ENCODE data around the gene ANKRD9. TPM values are rescaled to one million over a fixed set of nuclear protein-coding genes. Genes with fewer than 3 reads are reported as not detected.
A peak's percentile ranks its signal among the peaks of the same experiment; 100 is the strongest.
"Not testable (repeated sequence)": the region's sequence is repeated elsewhere in the genome, so short reads cannot be mapped to it uniquely, and the experiment has no call there.

The ANKRD9 gene
- total RNA-seq, 1 donor from 2014 or later = 23.9 TPM

DNA sequence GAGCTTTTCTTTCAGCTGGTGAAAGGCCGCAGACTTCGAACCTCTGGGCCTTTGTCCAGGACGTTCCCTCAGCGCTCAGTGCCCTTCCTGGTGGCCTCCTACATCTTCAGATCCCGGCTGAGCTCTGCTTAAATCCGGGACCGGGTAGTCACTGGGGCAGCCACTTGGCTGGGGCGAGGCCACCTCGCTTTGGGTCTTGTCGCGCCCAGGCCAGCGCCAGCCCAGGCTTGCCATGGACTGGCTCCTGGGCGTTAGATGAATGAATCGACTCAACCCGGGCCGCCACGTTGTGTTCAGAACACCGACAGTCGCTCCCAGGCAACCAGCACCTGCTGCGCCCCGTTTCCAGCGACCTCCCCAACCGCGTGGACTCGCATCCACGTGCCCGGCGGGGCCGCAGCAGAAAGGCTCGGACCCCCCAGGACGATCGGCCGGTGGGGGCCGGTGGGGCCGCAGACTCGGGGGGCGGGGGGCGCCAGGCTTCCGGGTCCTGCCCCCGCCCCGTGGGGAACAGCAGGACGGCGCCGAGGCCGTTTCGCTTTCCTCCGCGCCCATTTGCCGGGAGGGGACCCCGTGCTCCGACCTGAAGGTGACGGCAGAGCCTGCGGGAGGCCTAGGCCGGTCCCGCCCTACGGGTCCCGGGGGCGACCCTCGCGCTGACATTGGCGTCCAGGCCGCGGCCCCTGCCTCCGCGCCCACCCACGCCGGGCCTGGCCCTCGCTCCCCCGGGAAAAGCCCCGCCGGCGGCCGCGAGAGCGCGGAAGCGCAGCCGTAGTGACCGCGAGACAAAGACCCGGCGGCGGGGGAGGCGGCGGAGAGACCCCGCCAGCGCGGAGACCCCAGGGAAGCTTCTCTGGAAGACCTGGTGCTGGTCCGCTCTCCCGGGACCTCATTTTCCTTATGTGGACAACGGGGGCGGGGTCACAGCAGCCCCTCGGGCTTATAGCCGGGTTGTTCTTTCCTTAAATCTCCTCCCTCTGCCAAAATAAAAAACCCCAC, 45.5 kb upstream of the ANKRD9 start:
- TF ChIP-seq, protein P1, sequence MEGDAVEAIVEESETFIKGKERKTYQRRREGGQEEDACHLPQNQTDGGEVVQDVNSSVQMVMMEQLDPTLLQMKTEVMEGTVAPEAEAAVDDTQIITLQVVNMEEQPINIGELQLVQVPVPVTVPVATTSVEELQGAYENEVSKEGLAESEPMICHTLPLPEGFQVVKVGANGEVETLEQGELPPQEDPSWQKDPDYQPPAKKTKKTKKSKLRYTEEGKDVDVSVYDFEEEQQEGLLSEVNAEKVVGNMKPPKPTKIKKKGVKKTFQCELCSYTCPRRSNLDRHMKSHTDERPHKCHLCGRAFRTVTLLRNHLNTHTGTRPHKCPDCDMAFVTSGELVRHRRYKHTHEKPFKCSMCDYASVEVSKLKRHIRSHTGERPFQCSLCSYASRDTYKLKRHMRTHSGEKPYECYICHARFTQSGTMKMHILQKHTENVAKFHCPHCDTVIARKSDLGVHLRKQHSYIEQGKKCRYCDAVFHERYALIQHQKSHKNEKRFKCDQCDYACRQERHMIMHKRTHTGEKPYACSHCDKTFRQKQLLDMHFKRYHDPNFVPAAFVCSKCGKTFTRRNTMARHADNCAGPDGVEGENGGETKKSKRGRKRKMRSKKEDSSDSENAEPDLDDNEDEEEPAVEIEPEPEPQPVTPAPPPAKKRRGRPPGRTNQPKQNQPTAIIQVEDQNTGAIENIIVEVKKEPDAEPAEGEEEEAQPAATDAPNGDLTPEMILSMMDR (IDR thresholded peaks at IDR 0.05; ENCODE audit: unreplicated experiment) = no peak
- Mint-ChIP-seq H3K27me3 (ENCODE audit: low read depth) (no peaks in the 10 kb centered on the region), H3K4me3 (peak overlapping the region; percentile 63), H3K36me3 (no peaks in the 10 kb centered on the region), H3K4me1 (peaks cover 15% of the 10 kb centered on the region), H3K27ac (no peak overlapping the region), H3K9me3 (no peaks in the 10 kb centered on the region)
- peak in 1 of 2 experiments; percentile 60 for DNase-seq (ENCODE audit: low spot score in 2 of 2, unreplicated experiment in 2 of 2)

DNA sequence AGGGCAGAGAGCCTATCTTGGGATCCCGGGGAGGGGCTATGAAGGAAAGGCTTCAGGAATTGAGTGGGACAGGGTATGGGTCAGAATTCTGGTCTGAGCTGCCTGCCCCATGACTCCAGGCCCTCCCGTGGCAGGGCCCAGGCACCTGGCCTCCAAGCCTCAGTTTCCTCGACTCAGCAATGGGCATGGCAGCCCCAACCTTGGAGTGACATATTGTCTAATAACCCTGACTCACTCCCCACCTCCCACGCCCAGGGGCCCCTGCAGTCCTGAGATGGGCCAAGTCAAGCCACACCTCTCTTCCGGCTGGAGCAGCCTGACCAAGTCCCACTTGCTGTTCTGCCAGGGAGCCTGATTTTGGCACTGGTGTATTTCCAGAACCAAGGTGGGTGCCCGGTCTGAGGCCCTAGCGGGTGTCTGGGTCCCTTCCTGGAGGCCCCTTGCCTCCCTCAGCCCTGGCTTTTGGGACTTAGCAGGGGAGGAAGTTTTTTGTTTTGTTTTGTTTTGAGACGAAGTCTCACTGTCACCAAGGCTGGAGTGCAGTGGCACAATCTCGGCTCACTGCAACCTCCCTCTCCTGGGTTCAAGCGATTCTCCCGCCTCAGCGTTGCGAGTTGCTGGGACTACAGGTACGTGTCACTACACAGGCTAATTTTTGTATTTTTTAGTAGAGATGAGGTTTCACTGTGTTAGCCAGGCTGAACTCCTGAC, 42.6 kb upstream of the ANKRD9 start:
- peak overlapping the region; percentile 53 for H3K27ac Mint-ChIP-seq
- H3K4me1 Mint-ChIP-seq = peaks cover 20% of the 10 kb centered on the region
- H3K9me3 Mint-ChIP-seq = peaks cover 4% of the 10 kb centered on the region
- no peak for DNase-seq (ENCODE audit: low spot score in 2 of 2, unreplicated experiment in 2 of 2)
- peak overlapping the region; percentile 15 for H3K4me3 Mint-ChIP-seq
- TF ChIP-seq, protein P1 (IDR thresholded peaks at IDR 0.05; ENCODE audit: unreplicated experiment) = no peak
- no peaks in the 10 kb centered on the region for H3K36me3 Mint-ChIP-seq
- H3K27me3 Mint-ChIP-seq (ENCODE audit: low read depth) = no peaks in the 10 kb centered on the region

DNA sequence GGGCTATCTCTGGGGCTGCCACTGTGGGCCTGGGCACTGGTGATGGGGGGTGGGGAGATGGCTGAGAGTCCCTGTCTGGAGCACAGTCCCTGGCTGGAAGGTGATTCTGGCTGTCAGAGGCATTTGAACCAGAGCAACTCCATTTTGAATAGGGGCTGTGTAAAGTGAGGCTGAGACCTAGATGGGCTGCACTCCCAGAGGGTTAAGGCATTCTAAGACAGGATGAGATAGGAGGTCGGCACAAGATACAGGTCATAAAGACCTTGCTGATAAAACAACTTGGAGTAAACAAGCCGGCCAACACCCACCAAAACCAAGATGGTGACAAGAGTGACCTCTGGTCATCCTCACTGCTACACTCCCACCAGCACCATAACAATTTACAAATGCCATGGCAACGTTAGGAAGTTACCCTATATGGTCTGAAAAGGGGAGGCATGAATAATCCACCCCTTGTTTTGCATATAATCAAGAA, 41.4 kb upstream of the ANKRD9 start:
- DNase-seq (ENCODE audit: low spot score in 2 of 2, unreplicated experiment in 2 of 2); H3K27me3 Mint-ChIP-seq (ENCODE audit: low read depth); H3K36me3 Mint-ChIP-seq; H3K4me3 Mint-ChIP-seq; H3K27ac Mint-ChIP-seq; H3K9me3 Mint-ChIP-seq: not testable (repeated sequence)
- peaks cover 22% of the 10 kb centered on the region for H3K4me1 Mint-ChIP-seq

DNA sequence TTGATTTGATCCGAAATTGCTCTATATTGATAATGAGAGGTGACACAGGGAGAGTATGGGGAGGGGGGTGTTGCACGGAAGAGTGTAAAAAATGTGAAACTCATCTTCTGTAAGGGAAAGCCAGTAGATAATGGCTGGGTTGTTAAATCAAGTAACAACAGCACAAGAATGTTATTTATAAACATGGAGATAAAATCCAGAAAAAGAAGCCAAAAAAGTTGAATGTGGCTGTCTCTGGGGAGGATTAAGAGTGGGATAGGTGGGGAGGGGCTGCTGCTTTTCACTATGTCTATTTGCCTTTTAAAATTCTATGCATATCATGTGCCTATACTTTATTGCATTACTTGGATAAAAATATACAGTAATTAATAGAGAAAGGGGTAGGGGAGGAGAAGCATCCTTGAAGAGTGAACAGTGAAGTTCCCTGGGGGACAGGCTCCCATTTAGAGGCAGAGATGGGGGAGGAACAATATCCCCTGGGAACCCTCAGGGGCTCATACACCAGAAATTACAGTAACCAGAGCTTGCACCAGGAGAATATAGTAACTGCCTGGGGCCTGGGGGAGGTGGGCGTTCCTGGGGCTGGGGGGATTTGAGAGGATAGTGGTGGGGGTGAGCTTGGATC, 39.2 kb upstream of the ANKRD9 start:
- H3K4me1 Mint-ChIP-seq = peaks cover 33% of the 10 kb centered on the region
- H3K27me3 Mint-ChIP-seq (ENCODE audit: low read depth) = peaks cover 15% of the 10 kb centered on the region
- peak overlapping the region; percentile 6 for H3K27ac Mint-ChIP-seq
- TF ChIP-seq, protein P1 (IDR thresholded peaks at IDR 0.05; ENCODE audit: unreplicated experiment) = no peak
- H3K9me3 Mint-ChIP-seq = peaks cover 4% of the 10 kb centered on the region
- H3K36me3 Mint-ChIP-seq = peaks cover 2% of the 10 kb centered on the region
- DNase-seq (ENCODE audit: low spot score in 2 of 2, unreplicated experiment in 2 of 2) = no peak
- no peak overlapping the region for H3K4me3 Mint-ChIP-seq

DNA sequence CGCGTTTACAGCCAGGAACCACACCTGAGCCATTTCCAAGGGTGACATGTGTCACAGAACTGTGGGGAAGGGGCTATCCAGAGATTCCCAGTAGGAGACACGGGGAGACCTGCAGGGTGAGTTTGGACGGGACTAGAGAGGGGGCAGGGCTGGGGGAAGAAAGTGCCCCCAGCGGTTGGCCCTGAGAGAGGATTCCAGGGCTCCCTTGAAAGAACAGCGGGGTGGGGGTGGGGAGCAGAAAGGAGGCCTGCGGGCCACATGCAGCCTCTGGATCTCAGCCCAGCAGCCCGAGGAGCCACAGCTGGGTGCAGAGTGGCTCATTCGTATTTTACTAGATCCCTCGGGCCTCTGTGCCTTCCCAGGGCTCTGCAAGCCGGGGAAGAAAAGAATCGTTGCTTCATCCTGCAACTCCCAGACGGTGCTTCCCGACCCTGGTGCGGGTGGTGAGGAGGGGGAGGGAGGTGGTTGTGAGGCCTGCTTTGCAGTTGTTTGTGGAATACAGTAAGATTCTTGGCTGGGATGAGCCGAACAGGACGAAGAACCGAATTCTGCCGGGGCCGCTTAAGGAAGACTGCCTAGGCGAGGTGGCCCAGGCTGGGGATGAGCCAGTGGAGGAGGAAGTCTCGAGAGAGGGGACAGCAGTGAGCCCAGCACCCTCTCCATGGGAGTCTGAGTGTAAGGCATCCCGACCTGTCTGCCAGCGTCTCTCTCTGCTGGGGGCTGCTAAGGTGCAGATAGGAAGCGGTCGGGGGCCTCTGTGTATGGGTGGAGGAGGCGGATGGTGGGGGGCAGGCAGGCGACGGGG, 36.1 kb upstream of the ANKRD9 start:
- H3K4me3 Mint-ChIP-seq = peak overlapping the region; percentile 44
- peaks cover 4% of the 10 kb centered on the region for H3K9me3 Mint-ChIP-seq
- H3K27ac Mint-ChIP-seq = peak overlapping the region; percentile 94
- TF ChIP-seq, protein P1 (IDR thresholded peaks at IDR 0.05; ENCODE audit: unreplicated experiment) = no peak
- H3K27me3 Mint-ChIP-seq (ENCODE audit: low read depth) = peaks cover 21% of the 10 kb centered on the region
- peaks cover 2% of the 10 kb centered on the region for H3K36me3 Mint-ChIP-seq
- H3K4me1 Mint-ChIP-seq = peaks cover 25% of the 10 kb centered on the region
- no peak for DNase-seq (ENCODE audit: low spot score in 2 of 2, unreplicated experiment in 2 of 2)
